SK-N-DZ (cell line): ENCODE data around the gene CAMTA1.

Experiments
- DNase-seq: peaks from one replicate; pipeline ENCODE4 v3.0.0-alpha.2; 2015; ENCODE audit warnings: low spot score

CAMTA1 gene

DNA sequence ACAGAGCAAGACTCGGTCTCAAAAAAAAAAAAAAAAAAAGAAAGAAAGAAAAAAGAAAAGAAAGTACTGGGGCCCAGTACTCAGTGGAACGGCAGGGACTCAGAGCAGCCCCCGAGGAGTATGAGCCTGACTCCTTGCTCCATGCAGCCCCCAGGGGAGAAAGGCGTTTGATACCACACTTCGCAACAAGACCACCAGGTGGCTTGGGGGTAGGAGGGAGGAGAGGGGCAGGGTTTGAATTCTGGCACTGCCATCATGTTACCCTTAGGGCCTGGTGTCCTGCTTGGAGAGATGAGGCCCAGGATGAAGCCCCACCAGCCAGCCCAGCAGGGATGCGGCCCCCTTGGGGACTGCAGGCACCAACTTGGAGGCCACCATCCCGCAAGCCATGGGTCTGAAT is 664.5 kb downstream of the CAMTA1 start:
- DNase-seq: no peak

DNA sequence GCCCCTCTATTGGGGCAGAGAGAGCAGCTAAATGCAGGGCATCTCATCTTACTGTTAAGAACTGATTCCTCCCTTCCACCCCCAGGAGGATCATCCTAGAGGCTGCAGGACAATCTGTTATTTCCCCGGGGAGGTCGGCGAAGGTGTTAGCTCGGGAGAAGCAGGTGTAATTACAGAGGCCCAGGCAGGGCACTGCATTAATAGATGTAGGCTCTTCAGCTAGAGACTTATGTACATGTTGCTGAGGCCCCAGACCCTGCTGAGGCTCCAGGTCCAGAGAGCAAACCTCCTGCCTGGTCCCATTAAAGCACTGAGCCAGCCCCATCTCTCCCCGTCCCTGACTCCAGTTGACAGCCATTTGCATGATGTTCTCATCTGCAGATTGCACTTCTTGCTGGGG is 665.6 kb downstream of the CAMTA1 start:
- no peak for DNase-seq

DNA sequence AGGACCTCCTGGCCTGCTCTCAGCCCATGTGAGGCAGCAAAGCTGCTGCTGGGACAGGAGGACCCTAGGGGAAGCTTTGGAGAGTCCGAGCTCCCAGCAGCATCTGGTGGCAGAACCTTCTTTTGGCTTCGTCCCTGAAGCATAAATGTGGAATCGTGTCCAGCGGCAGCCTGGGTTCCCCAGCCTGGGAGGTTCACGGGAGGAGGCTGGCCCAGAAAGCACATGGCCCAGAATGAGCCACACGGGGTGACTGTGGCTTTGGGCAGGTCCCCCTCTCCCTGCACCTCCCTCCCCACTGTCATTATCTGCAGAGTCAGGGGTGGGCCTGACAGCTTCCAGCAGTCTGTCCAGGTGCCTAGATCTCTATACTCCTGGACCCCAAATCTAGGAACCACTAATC is 667.8 kb downstream of the CAMTA1 start:
- no peak for DNase-seq

DNA sequence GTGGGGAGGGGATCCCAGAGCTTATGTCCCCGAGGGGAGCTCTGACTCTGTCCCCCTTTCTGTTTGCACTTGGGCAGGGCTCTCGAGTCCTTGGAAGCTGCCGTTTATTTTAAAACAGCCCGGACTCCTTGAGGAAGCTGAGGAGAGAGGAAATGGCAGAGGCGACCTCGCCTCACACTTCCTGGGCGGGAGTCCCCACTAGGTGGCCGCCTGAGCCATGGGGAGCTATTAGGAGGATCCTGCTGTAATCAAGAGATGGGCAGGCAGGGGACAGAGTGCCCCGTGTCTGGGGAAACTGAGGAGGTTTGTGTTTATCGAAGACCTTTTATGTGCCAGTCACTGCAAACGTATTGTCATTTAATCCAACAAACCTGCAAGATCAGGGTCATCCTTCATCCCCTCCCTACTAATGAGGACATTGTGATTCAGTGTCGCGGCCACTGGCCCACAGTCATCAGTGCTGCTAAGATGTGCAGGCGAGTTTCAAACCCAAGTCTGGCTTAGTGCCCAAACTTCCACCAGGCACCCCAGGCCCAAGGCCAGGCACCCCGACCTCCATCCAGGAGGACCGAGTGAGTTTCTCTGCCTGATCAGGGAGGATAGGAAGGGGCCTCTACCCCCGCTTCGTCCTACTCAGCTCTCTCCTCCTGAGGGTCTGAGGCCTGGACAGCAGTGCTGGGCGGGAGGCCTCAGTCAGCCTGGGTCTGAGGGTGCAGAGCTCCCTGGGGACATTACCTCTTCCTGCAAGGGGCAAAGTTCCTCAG is 669.0 kb downstream of the CAMTA1 start:
- DNase-seq: peak; percentile 32

DNA sequence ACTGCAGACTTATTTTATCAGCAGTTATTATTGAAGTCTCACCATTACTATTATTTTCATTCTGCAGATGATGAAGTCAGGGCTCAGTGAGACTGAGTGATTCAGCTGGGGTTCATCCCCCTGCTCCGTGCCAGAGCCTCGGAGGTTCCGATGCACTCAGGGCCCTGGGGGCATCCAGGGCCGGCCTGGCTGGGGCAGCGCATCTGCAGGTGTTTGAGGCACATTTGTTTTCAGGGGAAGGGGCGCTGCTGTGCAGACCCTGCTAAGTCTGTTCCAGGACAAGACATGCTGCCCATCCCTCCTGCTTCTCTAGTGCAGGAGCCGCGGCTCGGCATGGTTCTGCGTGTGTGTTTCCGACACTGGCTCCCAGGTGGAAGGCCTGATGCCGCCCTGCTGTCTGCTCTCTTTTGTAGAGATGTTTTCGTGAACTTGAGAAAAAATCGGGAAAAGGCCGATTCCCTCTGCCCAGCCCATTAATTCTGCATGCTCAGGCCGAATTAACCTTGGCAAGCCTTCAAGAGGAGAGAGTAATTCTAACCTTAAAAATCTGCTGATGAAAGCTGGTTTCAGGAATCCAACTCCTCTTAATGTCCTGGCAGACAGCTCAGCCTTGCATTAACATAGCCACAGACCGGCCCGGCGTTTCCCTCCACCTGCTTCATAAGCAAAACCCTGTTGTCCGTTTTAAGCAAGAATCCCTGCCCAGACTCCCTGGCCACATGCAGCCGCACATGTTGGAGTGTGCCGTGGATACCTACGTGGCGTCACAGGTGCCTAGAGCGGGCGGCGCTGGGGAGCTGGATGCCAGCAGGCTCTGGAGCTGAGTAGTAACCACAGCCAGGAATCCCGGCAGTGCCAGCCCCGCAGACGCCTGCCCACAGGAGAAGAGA is 669.9 kb downstream of the CAMTA1 start:
- no peak for DNase-seq

DNA sequence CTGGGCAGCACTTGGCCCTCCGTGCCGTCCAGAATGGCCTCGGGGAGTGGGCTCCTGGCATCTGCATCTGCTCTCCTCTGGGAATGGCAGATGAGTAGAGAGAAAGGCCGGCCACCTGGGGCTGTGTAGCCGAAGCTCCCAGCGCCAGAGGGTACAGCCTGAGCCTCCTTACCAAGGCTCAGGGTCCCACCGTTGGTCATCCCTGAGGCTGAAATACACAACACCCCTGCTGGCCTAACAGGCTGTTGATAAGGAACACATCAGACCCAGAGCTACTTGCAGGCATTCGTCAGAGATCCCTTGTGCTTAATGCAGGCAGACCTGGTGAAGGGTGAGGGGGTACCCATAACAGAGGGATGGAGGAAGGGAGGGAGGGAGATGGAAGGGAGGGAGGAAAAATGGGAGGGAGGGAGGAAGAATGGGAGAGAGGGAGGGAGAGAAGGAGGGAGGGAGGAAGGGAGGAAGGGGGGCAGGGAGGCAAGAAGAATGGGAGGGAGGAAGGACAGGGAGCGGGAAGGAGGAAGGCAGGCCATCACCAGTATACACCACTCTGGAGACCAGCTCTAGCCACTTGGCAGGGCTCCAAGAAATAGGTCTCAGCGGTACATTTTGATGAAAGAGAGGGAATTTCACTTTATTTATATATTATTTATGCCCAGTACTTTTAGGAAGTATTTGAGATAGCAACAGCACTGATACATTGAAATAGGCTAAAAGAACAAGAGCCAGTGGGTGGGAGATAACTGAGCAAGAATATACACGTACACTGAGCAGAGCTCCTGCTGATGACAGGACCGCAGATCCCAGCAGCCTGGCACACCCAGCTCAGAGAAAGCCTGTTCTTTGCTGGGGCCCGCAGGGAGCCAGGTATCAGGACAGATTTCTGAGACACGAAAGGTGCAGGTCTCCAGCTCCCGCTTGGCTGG is 670.8 kb downstream of the CAMTA1 start:
- DNase-seq: no peak

DNA sequence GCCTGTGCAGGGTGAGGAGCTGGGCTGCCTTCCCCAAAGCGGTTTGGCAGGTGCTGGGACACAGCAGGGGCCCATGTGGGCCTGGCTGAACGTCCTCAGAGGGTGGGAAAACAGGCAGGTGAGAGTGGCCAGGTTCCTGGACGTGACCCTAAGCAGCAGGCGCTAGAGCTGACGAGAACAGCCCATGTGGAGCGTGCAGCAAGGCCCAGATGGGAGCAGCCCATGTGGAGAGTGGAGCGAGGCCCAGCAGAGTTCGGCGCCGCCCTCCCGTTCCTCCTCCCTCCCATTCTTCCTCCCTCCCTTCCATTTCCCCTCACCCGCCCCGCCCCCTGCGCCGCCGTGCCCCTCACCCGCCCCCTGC is 671.4 kb downstream of the CAMTA1 start:
- no peak for DNase-seq

DNA sequence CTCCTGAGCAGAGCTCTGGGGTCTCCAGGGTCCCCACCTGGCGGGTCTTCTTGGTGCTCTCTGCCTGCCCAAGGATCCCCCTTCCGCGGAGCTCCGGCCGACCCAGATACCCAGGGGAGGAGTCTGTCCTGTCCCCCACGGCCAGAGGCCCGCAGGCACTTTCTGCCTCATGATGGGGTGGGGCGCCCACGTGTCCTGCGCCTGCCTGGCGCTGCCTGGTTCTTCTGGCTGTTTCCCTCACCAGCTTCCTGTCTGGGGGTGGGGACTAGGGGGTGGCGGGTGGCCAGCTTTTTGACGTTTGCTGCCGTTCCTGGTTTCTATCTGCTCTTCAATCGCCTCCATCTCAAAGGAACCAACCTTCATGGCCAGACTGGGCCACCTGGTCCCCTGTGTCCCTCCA is 672.6 kb downstream of the CAMTA1 start:
- no peak for DNase-seq

DNA sequence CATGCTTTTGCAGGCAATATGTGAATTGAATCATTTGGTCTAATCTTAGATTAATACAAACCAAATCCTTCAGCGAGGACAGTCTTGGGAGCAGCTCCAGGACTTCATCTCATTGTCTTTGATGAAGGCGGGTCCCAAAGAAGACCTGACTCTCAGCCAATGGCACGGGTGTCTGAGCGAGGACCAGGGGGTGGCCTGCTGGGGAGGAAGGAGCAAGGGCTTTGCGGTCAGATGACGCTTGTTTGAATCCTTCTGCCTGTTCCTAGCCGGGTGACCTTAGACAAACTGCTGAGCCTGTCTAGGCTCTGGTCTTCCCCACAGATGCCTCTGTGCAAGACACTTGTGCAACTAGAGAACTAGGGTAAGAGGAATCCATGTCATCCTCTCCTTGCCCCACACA is 673.7 kb downstream of the CAMTA1 start:
- no peak for DNase-seq

DNA sequence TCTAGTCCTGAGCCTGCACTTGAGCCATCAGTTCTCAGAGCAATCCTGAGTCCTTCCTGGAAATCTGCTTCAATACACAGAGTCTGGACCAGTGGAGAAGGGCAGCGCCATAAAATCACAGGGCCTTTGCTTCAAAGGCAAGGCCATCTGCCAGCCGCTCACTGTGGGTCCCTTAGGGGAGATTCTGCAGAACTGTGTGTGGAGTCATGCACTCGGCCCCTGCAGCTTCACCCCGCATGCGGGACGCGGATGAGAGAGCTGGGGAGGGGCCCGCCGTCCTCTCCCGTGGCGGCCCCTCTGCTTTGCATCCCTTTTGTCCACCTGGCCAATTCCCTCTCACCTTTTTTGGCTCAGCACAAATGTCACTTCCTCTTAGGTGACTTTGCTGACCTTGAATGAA is 674.7 kb downstream of the CAMTA1 start:
- no peak for DNase-seq

DNA sequence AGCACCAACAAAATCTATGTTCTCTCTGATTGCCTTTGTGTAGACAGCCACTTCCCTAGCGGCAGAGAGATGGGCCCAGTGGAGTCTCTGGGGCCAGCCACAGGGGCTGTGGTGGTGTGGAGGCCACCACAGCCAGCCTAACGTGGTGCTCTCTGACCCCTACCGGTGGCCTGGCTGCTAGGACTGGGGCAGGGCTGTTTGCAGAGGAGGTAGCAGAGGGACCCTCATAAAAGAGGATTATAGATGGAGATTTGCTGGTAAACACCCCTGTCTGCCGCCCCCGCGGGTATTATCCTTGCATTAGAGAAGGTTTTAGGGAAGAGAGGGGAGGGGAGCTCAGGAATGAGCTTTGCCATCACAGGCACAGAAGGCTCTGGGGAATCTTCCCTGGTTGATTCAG is 675.6 kb downstream of the CAMTA1 start:
- DNase-seq: no peak

DNA sequence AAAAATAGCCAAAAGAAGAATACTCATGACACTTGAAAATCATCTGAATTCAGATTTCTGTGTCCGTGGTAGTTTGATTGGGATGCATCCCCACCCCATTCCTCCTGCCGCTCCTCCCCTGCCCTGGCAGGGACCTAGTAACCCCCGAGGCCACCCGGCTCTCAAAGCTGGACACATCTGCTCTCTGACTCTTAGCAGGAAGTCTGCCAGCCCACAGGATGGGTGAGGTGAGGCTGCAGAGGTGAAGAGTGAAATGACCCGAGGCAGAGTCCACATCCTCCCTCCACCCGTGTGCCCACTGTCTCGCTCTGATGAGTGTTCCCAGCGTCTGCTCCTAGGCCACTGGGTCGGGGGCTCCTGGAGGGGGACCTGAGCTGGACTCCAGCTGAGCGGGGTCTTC is 677.4 kb downstream of the CAMTA1 start:
- no peak for DNase-seq

DNA sequence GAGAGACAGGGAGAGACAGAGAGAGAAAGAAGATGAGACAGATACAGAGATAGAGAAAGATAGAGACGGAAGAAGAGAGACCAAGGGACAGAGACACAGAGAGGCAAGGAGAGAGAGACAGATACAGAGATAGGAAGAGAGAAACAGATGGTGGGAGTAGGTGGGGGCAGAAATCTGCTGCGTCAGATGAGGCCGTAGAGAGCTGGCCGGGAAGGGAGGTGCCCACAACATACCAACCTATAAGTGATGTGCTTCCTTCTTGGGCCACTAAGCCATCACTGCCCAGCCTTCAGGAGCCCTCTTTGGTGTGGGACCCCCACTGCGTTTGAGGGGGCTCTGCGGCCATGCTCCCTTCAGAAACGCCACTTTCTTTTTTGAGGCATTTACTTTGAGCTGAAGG is 678.3 kb downstream of the CAMTA1 start:
- no peak for DNase-seq

DNA sequence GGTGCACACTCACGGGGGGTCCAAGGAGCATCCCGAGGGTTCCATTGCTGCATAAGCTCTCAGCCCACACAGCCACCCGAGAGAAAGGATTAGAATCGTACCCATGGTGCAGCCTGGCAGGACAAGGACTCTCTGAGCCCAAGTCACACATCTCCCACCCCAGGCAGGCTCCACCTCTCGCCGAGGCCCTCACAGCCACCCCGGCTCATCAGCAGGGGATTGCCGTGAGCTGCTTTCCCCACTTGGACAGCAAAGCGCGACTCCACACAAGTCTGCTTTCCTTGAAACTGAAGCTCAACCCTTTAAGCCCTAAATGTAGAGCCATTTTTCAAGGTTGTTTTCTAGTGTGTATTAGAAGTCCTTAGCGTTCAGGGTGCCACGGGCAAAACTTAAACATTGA is 679.5 kb downstream of the CAMTA1 start:
- DNase-seq: no peak

DNA sequence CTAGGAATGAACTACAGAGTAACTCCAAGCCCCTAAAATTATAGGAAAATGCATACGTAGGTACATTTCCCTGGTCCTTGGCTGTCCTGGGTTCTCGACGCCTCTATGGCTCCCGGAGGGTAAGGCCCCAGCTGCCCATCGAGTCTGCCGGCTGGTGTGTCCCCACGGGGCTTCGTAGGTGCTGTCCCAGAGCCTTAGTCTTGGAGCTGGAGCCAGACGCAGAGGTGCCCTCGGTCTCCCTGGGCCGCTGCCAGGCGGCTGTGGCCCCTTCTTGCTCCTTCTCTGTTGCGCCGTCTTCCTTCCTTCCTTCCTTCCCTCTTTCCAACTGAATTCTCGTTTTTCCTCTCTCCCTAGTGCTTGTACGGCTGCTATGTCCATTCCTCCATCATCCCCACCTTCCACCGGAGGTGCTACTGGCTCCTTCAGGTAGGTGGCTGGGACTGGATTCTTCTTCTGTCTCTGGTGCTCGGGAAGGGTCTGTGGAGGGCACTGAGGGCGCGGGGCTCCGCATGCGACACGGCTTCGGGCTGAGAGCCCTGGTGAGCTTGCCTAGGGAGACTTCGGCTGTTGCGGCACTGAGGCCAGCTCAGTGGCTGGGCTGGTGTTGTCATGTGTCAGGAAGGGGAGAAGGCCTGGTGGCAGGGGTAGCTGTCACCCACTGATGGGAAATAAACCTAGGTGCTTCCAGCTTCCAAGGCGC is 682.4 kb downstream of the CAMTA1 start:
- DNase-seq: no peak

DNA sequence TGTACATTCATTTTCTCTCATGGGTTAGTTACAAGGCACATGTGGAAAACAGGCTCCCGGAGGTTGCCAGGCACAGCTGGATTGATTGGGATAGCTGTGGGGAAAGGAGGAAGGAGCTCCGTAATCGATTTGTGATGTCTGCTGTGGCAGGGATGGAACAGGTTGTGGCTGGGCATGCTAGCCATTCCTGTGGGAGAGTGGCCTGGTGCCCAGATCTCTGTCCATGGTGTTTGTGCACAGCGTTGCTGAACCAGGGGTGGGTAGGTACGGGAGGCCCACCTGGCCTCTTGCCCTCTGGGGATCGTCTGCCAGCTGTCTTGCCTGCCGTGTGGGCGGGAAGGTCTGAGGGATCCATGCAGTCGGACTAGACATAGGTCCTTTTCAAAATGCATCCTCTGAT is 683.0 kb downstream of the CAMTA1 start:
- DNase-seq: no peak

DNA sequence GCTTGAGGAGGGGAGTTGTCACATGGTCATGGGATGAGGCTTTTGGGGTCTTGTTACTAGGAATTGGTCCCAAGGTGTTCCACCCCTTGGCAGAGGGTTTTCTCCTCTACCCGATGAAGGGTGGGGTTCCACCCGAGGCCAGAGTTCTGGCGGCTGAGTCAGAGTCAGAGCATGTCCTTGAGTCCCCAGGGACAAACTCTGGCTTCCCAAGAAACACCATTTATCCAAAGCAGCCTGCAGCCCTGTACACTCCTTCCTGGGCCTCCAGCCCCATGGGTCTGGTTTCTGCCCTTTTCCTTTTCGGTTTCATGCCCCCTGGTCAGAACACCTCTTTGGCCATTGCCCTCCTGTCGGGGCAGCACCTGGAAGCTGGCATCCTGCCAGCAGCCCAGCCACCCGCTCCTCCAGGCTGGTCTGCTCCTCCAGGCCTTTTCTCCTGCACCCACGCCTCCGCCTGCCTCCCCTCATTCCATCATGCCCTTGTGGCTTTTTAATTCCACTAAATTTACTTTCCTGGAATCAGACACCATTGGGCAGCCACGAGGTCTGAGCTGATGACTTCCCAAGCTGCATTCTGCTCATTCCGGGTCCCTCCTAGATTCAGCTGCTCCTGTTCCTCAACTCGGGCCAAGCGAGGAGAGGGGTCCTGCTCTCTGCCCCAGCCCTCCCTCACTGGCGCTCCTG is 684.1 kb downstream of the CAMTA1 start:
- DNase-seq: no peak

DNA sequence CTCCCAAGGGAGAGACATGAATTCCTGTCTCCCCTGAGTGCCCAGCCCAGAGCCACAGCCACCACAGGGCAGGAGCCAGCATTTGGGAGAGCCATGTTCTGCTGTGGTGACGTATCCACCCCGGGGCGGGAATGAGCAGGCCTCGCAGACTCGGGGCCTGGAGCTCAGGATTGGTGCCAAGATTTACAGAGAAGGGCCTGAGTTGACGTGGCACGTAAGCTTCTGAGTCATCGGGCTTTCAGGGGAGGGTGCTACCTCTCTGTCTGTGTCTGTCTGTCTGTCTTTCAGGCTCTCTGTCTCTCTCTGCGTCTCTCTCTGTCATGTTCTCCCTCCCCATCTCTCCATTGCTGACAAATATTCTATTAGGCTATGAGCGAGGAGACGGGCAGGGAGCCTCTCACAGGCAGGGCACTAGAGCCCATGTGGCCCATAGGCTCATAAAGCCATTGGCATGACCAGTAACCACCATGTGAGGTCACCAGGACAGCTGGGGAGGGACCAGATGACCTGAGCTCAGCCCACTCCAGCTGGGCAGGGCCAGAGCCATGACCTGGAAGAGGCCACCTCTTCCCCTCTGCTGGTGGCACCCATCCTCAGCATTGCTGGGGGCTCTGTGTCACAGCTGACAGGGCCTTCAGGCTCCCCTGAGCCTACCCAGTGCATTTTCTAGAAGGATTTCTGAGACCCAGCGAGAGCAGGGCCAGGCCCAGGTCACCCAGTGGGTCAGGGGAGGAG is 685.8 kb downstream of the CAMTA1 start:
- no peak for DNase-seq

DNA sequence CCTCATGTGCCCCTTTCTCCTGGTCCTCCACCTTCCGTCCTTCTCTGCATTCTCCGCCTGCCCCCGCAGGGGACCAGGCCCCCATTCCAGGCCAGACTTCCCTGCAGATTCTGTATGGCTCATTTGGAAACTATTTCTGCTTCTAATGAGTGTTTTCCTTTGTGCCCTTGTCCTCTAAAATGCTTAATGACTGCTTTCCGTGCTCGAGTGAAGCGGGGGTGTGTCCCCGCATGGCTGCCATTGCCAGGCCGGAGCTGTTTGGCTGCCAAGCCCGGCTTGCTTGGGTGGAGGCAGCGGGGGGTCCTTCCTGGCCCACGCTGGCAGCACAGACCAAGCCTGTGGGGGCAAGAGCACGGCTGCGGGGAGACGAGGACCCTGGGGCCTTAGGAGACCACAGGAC is 686.6 kb downstream of the CAMTA1 start:
- DNase-seq: no peak
